Liver (tissue), 3 donors: Measurements from ENCODE around the gene PKHD1.

Experiments used
- FOXA2 ChIP-seq: IDR thresholded peaks from 2 replicates; pipeline ENCODE4 v1.6.1; 2016; ENCODE audit warnings: antibody characterized with exemption
- JUND ChIP-seq, 2 donors: IDR thresholded peaks; 2 replicates each; pipeline ENCODE4 v1.6.1; 2016; ENCODE audit warnings: antibody characterized with exemption in 2 of 2
- RAD21 ChIP-seq, 2 donors: IDR thresholded peaks; 2 replicates each; pipeline ENCODE4 v1.6.1; 2016; ENCODE audit warnings: antibody characterized with exemption in 2 of 2, mild to moderate bottlenecking in 2 of 2
- SP1 ChIP-seq: IDR thresholded peaks from 2 replicates; pipeline ENCODE4 v1.6.1; 2018; ENCODE audit warnings: antibody characterized with exemption, mild to moderate bottlenecking
- TAF1 ChIP-seq: conservative IDR thresholded peaks from 2 replicates; pipeline ENCODE4 v1.6.1; 2016; ENCODE audit warnings: antibody characterized with exemption, mild to moderate bottlenecking
- TF ChIP-seq, protein P1 (sequence below): fragments of 150-350 bp; IDR thresholded peaks from 2 replicates; pipeline ENCODE4 v1.5.1; 2017; ENCODE audit warnings: improper control_type of control experiment, low read depth, low read length; ENCODE audit not compliant: missing input control
- TF ChIP-seq, protein P2 (sequence below): IDR thresholded peaks from 2 replicates; pipeline ENCODE4 v1.6.1; 2016; ENCODE audit warnings: antibody characterized with exemption, mild to moderate bottlenecking
- TF ChIP-seq, protein P3 (sequence below): IDR thresholded peaks from 2 replicates; pipeline ENCODE4 v1.6.1; 2016; ENCODE audit warnings: antibody characterized with exemption
- TF ChIP-seq, protein P4 (sequence below): IDR thresholded peaks from 2 replicates; pipeline ENCODE4 v1.6.1; 2016; ENCODE audit warnings: antibody characterized with exemption
- donor health status: healthy.
- donor health status: healthy.

DNA sequence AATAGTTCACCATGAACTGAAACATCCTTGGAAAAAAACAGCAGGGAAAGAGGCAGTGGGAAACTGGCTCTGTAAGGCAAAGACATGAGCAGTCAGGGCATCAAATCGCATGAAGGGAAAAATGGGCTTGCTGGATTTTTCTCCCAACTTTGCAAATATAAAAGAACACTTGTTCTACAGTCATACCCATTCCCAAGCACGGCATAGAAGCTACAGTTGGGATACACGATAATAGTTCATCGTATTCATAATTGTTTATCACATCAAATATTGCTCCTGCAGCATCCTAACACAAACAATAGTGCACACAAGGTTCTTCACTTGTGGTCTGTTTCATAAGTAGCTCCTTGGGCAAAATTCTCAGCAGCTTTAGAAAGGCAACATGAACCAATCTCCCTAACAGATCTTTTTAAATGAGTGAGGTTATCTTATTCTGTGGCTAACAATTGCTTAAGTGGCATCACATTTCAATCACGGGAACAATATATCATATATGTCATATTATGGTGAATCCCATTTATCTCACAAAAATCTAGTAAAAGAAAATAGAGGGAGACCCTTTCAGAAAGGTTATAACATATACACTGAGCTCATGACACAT is 243.9 kb downstream of the PKHD1 start:
- TF ChIP-seq SP1 (no peak), FOXA2 (no peak), TAF1 (no peak), RAD21 (IDR thresholded peaks at IDR 0.05) (no peak), JUND (IDR thresholded peaks at IDR 0.05) (no peak)
- TF ChIP-seq, protein P1, sequence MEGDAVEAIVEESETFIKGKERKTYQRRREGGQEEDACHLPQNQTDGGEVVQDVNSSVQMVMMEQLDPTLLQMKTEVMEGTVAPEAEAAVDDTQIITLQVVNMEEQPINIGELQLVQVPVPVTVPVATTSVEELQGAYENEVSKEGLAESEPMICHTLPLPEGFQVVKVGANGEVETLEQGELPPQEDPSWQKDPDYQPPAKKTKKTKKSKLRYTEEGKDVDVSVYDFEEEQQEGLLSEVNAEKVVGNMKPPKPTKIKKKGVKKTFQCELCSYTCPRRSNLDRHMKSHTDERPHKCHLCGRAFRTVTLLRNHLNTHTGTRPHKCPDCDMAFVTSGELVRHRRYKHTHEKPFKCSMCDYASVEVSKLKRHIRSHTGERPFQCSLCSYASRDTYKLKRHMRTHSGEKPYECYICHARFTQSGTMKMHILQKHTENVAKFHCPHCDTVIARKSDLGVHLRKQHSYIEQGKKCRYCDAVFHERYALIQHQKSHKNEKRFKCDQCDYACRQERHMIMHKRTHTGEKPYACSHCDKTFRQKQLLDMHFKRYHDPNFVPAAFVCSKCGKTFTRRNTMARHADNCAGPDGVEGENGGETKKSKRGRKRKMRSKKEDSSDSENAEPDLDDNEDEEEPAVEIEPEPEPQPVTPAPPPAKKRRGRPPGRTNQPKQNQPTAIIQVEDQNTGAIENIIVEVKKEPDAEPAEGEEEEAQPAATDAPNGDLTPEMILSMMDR: no peak
- TF ChIP-seq, protein P2, sequence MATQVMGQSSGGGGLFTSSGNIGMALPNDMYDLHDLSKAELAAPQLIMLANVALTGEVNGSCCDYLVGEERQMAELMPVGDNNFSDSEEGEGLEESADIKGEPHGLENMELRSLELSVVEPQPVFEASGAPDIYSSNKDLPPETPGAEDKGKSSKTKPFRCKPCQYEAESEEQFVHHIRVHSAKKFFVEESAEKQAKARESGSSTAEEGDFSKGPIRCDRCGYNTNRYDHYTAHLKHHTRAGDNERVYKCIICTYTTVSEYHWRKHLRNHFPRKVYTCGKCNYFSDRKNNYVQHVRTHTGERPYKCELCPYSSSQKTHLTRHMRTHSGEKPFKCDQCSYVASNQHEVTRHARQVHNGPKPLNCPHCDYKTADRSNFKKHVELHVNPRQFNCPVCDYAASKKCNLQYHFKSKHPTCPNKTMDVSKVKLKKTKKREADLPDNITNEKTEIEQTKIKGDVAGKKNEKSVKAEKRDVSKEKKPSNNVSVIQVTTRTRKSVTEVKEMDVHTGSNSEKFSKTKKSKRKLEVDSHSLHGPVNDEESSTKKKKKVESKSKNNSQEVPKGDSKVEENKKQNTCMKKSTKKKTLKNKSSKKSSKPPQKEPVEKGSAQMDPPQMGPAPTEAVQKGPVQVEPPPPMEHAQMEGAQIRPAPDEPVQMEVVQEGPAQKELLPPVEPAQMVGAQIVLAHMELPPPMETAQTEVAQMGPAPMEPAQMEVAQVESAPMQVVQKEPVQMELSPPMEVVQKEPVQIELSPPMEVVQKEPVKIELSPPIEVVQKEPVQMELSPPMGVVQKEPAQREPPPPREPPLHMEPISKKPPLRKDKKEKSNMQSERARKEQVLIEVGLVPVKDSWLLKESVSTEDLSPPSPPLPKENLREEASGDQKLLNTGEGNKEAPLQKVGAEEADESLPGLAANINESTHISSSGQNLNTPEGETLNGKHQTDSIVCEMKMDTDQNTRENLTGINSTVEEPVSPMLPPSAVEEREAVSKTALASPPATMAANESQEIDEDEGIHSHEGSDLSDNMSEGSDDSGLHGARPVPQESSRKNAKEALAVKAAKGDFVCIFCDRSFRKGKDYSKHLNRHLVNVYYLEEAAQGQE: no peak
- TF ChIP-seq, protein P3, sequence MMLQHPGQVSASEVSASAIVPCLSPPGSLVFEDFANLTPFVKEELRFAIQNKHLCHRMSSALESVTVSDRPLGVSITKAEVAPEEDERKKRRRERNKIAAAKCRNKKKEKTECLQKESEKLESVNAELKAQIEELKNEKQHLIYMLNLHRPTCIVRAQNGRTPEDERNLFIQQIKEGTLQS: no peak
- TF ChIP-seq, protein P4, sequence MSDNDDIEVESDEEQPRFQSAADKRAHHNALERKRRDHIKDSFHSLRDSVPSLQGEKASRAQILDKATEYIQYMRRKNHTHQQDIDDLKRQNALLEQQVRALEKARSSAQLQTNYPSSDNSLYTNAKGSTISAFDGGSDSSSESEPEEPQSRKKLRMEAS: no peak
